Psoas muscle (tissue), 8 donors: ENCODE measurements around the gene DCXR. TPM values are rescaled to one million over a fixed set of nuclear protein-coding genes. Genes with fewer than 3 reads are reported as not detected.

Experiments
- ATAC-seq, 4 donors: fragments of 200-7000 bp; cut with Tn5 transposase; one replicate each; pipeline ENCODE4 v1.9.1; 2020; ENCODE audit warnings: moderate library complexity in 3 of 4, mild to moderate bottlenecking in 2 of 4
- DNase-seq, 2 donors: peaks; one replicate each; pipeline ENCODE4 v3.0.0-alpha.2; 2020
- H3K27ac ChIP-seq: fragments of 200-600 bp; one replicate; pipeline ENCODE4 v1.8.0; 2022
- H3K27me3 ChIP-seq, 3 donors: fragments of 200-600 bp in 1 of 3; one replicate each; pipeline versions ENCODE4 v1.6.1 to v1.8.0; 2013 to 2022; ENCODE audit warnings: low read length in 2 of 3, mild to moderate bottlenecking in 2 of 3, moderate library complexity in 1 of 3; ENCODE audit not compliant: insufficient read depth in 3 of 3
- H3K36me3 ChIP-seq, 2 donors: fragments of 200-600 bp in 1 of 2; one replicate each; pipeline versions ENCODE4 v1.6.1 to v1.8.0; 2013 to 2022; ENCODE audit warnings: low read depth in 1 of 2, mild to moderate bottlenecking in 1 of 2, moderate library complexity in 1 of 2; ENCODE audit not compliant: insufficient read depth in 1 of 2
- H3K4me1 ChIP-seq: fragments of 200-600 bp; one replicate; pipeline ENCODE4 v1.8.0; 2022
- H3K4me3 ChIP-seq: fragments of 200-600 bp; one replicate; pipeline ENCODE4 v1.8.0; 2022; ENCODE audit warnings: mild to moderate bottlenecking
- H3K9me3 ChIP-seq: fragments of 200-600 bp; one replicate; pipeline ENCODE4 v1.8.0; 2022
- WGBS, 3 donors: extraction: QIAGEN DNeasy Blood & Tissue Kit; methylation state at CpG; one replicate each; pipeline versions ENCODE4 v1.1.6 to v1.1.7; 2013; 5-methylcytosine and 5-hydroxymethylcytosine counted together
- intact Hi-C, 2 donors: fragments of 100-400 bp; cut with DNase I; formaldehyde crosslinking; loops; one replicate each; pipeline versions ENCODE4 v1.11.0 to v1.14.2; 2022
- polyA plus RNA-seq, 3 donors: library from polyadenylated mRNA; stranded (reverse); fragments of 200-250 nt; gene quantifications; one replicate each; pipeline ENCODE4 v1.2.3, GENCODE V29; 2013
- total RNA-seq, 4 donors: library from RNA; stranded (reverse); fragmentation: NEBNext Ultra II Directional in 2 of 4; extraction: Animal tissue kit (Norgen Biotek cat#: 25700) in 2 of 4; gene quantifications; one replicate each; pipeline versions ENCODE4 v1.2.1 to v1.2.4, GENCODE V29; 2021 to 2023
- TF ChIP-seq, protein P1 (sequence below): fragments of 200-600 bp; IDR thresholded peaks from one replicate; pipeline ENCODE4 v1.8.0; 2022; ENCODE audit warnings: antibody characterized with exemption
- donor health status: healthy with polysubstance abuse.
- donor health status: DM: no; HTN: no; CAD: no; lungs with moderate emphysema.
- donor health status: Bipolar disorder and iron deficiency.
- donor health status: healthy.
- donor health status: DM: yes; HTN: yes; CAD: no.
- donor health status: DM: no; HTN: no; CAD: no.
- donor health status: DM: no; HTN: no; CAD: no.
- donor health status: DM: yes; HTN: yes; CAD: no.

The DCXR gene
- total and polyA plus RNA-seq, 7 donors: 111 to 216 (median 147) TPM

DNA sequence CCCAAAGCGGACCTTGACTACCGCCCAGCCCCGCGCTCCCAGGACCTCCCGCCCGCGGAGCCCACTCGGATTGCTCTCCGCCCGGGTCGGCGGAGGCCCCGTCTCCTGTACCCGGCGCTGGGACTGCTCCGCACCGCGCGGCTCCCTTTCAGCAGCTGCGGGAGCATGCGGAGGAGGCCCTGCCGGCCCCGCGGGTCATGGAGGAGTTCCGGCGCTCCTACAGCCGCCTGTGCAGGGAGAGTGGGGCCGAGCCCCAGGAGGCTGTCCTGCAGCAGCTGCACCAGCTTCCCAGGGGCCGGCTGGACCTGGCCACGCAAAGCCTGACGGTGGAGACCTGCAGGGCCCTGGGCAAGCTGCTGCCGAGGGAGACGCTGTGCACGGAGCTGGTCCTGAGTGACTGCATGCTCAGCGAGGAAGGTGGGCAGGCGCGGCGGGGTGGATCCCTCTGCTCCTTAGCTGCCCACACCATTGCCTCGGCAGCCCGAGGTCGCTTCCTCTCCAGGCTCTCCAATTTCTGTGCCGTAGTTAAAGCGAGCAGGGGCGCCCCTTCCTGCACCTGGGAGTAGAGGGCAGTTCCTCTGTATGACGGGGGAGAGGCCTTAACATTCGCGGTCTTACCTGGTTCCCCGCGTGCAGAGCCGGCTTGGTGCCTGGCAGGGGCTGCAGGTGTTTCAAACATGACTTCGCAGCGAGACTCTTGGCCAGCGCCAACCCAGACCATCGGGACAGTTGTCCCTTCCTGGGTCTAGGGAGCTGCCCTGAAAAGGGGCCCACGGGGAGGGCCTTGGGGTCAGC lies 13.9 kb downstream of the DCXR start:
- H3K27ac ChIP-seq: peak overlapping the region; percentile 32
- H3K4me1 ChIP-seq: peaks cover 34% of the 10 kb centered on the region
- ATAC-seq (peak in 2 of 4 donors; percentile 0 to 1), DNase-seq (no peak)
- H3K4me3 ChIP-seq: peak overlapping the region; percentile 83
- no peaks in the 10 kb centered on the region for H3K27me3 ChIP-seq
- H3K9me3 ChIP-seq: no peaks in the 10 kb centered on the region
- WGBS, 3 donors: 6 to 7% (median 7%) methylated on average over 50 to 55 of the region's 55 CpGs
- TF ChIP-seq, protein P1, sequence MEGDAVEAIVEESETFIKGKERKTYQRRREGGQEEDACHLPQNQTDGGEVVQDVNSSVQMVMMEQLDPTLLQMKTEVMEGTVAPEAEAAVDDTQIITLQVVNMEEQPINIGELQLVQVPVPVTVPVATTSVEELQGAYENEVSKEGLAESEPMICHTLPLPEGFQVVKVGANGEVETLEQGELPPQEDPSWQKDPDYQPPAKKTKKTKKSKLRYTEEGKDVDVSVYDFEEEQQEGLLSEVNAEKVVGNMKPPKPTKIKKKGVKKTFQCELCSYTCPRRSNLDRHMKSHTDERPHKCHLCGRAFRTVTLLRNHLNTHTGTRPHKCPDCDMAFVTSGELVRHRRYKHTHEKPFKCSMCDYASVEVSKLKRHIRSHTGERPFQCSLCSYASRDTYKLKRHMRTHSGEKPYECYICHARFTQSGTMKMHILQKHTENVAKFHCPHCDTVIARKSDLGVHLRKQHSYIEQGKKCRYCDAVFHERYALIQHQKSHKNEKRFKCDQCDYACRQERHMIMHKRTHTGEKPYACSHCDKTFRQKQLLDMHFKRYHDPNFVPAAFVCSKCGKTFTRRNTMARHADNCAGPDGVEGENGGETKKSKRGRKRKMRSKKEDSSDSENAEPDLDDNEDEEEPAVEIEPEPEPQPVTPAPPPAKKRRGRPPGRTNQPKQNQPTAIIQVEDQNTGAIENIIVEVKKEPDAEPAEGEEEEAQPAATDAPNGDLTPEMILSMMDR: no peak
- intact Hi-C loops: no loop called here
- no peaks in the 10 kb centered on the region for H3K36me3 ChIP-seq

DNA sequence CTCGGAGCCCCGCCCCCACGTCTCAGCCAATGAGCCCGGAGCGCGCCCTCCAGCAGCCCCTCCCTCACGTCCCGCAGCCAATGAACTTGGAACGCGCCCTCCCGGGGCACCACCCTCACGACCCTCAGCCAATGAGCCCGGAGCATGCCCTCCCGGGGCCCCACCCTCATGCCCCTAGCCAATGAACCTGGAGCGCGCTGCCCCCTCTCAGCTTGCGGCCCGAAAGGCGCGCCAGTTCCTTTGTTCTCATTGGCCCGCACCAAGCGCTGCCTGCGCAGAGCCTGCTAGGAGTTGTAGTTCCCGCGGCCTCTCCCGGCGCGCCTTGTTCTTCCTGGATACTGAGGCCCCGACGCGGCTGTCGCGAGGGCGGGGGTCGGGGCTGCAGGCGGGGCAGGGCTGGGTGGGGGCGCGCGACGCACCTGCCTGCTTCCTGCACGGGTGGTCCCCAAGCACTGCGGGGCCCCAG lies 14.5 kb downstream of the DCXR start, which contains the start of gene LRRC45:
LRRC45 (plus strand) TSS at position 325 of the 466 bp plus-strand sequence. CDS start 339 bp downstream, outside the sequence.
- H3K27ac ChIP-seq: peak within 1 kb of the TSS; percentile 78
- no peaks in the 10 kb centered on the region for H3K36me3 ChIP-seq
- H3K4me3 ChIP-seq: peak within 1 kb of the TSS; percentile 91
- ATAC-seq (peak; percentile 91 to 95 (median 93)), DNase-seq (peak; percentile 100)
- intact Hi-C loops: no loop called here
- WGBS, 3 donors: 0 to 1% (median 1%) methylated on average over 27 to 42 of the region's 42 CpGs
- H3K9me3 ChIP-seq: no peaks in the 10 kb centered on the region
- H3K4me1 ChIP-seq: peaks cover 40% of the 10 kb centered on the region
- TF ChIP-seq, protein P1: no peak
- no peaks in the 10 kb centered on the region for H3K27me3 ChIP-seq

DNA sequence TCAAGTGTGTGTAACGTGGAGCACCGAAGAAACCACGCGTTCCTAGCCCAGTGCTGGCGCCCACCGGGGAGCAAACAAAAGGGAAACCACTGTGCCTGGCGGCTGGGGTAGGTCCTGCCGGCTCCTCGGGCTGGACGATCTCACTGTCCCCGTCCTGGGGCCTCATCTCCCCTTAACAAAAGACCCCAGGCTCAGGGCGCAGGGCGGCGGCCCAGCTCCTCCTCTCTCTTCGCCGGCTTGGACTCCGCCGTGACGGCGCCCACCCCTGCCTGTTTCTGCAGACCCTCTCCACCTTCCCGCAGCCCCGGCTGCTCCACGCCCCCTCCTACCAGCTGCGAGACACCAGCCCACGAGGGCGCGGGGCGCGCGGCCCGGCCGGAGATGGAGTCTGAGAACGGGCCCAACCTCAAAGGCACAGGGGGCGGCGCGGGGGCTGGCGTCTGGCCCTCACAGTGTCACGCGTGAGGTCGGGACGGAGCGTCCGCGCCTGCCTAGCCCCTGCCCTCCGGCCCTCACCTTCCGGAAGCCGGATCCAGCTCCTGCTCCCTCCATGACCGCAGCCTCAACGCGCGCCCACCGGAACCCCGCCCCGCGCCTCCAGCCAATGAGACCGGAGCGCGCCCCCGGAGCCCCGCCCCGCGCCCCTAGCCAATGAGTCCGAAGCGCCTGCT lies 15.1 kb downstream of the DCXR start, which contains the start of gene CENPX:
CENPX (minus strand) TSS at position 569 of the 671 bp plus-strand sequence; CDS start at position 552, 17 bp downstream.
- TF ChIP-seq, protein P1: no peak
- 1% methylated on average over 34 to 64 of the region's 64 CpGs for whole genome bisulfite sequencing, 3 donors
- Histone ChIP-seq H3K9me3 (no peaks in the 10 kb centered on the region), H3K4me3 (peak within 1 kb of the TSS; percentile 91), H3K27ac (peak within 1 kb of the TSS; percentile 78), H3K4me1 (peaks cover 46% of the 10 kb centered on the region), H3K27me3 (no peaks in the 10 kb centered on the region), H3K36me3 (peaks cover 0 to 2% of the 10 kb centered on the region in 2 donors)
- intact Hi-C loops: no loop called here
- DNase-seq: no peak
- no peak for ATAC-seq

DNA sequence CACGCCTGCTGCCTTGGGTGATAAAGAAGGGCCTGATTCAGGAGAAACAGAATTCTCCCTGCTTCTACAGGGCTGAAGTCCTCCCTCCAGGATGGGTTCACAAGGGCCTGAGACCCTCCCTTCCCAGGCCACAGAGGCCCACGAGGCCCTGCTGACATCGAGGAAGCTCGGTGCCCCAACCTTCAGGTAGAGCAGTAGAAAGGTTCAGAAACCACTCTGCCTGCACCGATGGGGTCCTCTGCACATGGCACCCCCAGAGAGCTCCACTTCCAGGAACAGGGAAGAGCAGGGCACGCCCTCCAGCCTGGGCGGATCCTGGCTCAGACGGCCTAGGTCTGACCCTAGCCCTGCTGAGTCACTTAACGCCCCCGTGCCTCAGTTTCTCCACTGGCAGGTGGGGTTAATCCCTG lies 15.6 kb downstream of the DCXR start:
- intact Hi-C loops: loop anchor here (1.0 to 2.0 kb wide), 3 partner anchors 63 to 153 kb away; no protein-coding TSS in a partner anchor
- Histone ChIP-seq H3K4me1 (peaks cover 48% of the 10 kb centered on the region), H3K27ac (peak overlapping the region; percentile 78), H3K27me3 (no peaks in the 10 kb centered on the region), H3K4me3 (peak overlapping the region; percentile 91), H3K36me3 (peaks cover 0 to 3% of the 10 kb centered on the region in 2 donors), H3K9me3 (no peaks in the 10 kb centered on the region)
- DNase-seq: no peak
- ATAC-seq: no peak
- TF ChIP-seq, protein P1: no peak
- 11 to 14% (median 12%) methylated on average over 10 of the region's 10 CpGs for WGBS, 3 donors
